GM23338 (cell line): ENCODE data around the gene IGSF9B. TPM values are rescaled to one million over a fixed set of nuclear protein-coding genes. Genes with fewer than 3 reads are reported as not detected.

Experiments used
- ATAC-seq: fragments of 200-7000 bp; cut with Tn5 transposase; 3 replicates; pipeline ENCODE4 v1.9.1; 2020
- DNase-seq: peaks from one replicate; pipeline ENCODE4 v3.0.0-alpha.2; 2015; ENCODE audit warnings: low spot score
- H2AFZ ChIP-seq: fragments of 200-600 bp; sonication (generic); 2 replicates; pipeline ENCODE4 v1.8.0; 2016; ENCODE audit warnings: antibody characterized with exemption, mild to moderate bottlenecking, moderate library complexity
- H3F3A ChIP-seq: fragments of 200-600 bp; sonication (generic); replicated peaks from 2 replicates; pipeline ENCODE4 v1.8.0; 2017; ENCODE audit warnings: antibody characterized with exemption, mixed run types, low read depth
- H3K27ac ChIP-seq: fragments of 200-600 bp; sonication (generic); 2 replicates; pipeline ENCODE4 v1.6.1; 2016; ENCODE audit warnings: low read depth
- H3K27me3 ChIP-seq: fragments of 200-600 bp; sonication (generic); 2 replicates; pipeline ENCODE4 v1.8.0; 2016; ENCODE audit warnings: mild to moderate bottlenecking, mixed run types, moderate library complexity; ENCODE audit not compliant: insufficient read depth
- H3K36me3 ChIP-seq: fragments of 200-600 bp; sonication (generic); 2 replicates; pipeline ENCODE4 v1.8.0; 2016; ENCODE audit warnings: mild to moderate bottlenecking; ENCODE audit not compliant: insufficient read depth
- H3K4me1 ChIP-seq: fragments of 200-600 bp; sonication (generic); 2 replicates; pipeline ENCODE4 v1.8.0; 2016; ENCODE audit warnings: mild to moderate bottlenecking, moderate library complexity; ENCODE audit not compliant: insufficient read depth
- H3K4me2 ChIP-seq: fragments of 200-600 bp; sonication (generic); 2 replicates; pipeline ENCODE4 v1.7.1; 2017; ENCODE audit warnings: mixed run types
- H3K4me3 ChIP-seq: fragments of 200-600 bp; sonication (generic); 2 replicates; pipeline ENCODE4 v1.6.1; 2016; ENCODE audit warnings: mixed run types
- H3K79me2 ChIP-seq: fragments of 200-600 bp; sonication (generic); replicated peaks from 2 replicates; pipeline ENCODE4 v1.8.0; 2017; ENCODE audit warnings: mild to moderate bottlenecking; ENCODE audit not compliant: insufficient read depth
- H3K9me2 ChIP-seq: fragments of 200-600 bp; sonication (generic); 2 replicates; pipeline ENCODE4 v1.8.0; 2017; ENCODE audit not compliant: insufficient read depth
- H4K20me1 ChIP-seq: fragments of 200-600 bp; sonication (generic); replicated peaks from 2 replicates; pipeline ENCODE4 v1.8.0; 2017; ENCODE audit warnings: mild to moderate bottlenecking; ENCODE audit not compliant: insufficient read depth
- H3K27ac Mint-ChIP-seq: 2 replicates; pipeline ENCODE4 v1.8.0; 2020; ENCODE audit warnings: inconsistent platforms, mild to moderate bottlenecking, moderate library complexity, mixed read lengths
- H3K27me3 Mint-ChIP-seq: 3 replicates; pipeline ENCODE4 v1.8.0; 2022; ENCODE audit warnings: low read depth, mild to moderate bottlenecking, moderate library complexity, mixed read lengths, inconsistent platforms; ENCODE audit not compliant: insufficient read depth, poor library complexity
- H3K36me3 Mint-ChIP-seq: 3 replicates; pipeline ENCODE4 v1.8.0; 2021; ENCODE audit warnings: low read depth, mild to moderate bottlenecking, inconsistent platforms, moderate library complexity, mixed read lengths
- H3K4me1 Mint-ChIP-seq: 3 replicates; pipeline ENCODE4 v1.8.0; 2020; ENCODE audit warnings: mild to moderate bottlenecking, inconsistent platforms, mixed read lengths
- H3K4me3 Mint-ChIP-seq: 3 replicates; pipeline ENCODE4 v1.8.0; 2021; ENCODE audit warnings: moderate library complexity, mild to moderate bottlenecking, inconsistent platforms, mixed read lengths
- H3K9me3 Mint-ChIP-seq: 3 replicates; pipeline ENCODE4 v1.8.0; 2020; ENCODE audit warnings: moderate library complexity, mild to moderate bottlenecking, inconsistent platforms, mixed read lengths
- CREB1 ChIP-seq: fragments of 250-450 bp; sonication (Bioruptor Pico); IDR thresholded peaks from 2 replicates; pipeline ENCODE4 v1.5.0; 2020; ENCODE audit warnings: low read depth, mild to moderate bottlenecking, moderate library complexity
- EZH2 ChIP-seq: fragments of 200-600 bp; sonication (generic); IDR thresholded peaks from one replicate; pipeline ENCODE4 v1.8.0; 2017; ENCODE audit warnings: antibody characterized with exemption, mild to moderate bottlenecking, low read depth; ENCODE audit not compliant: unreplicated experiment
- EZH2phosphoT487 ChIP-seq: fragments of 200-600 bp; sonication (generic); IDR thresholded peaks from one replicate; pipeline ENCODE4 v1.8.1; 2018; ENCODE audit warnings: antibody characterized with exemption; ENCODE audit not compliant: unreplicated experiment
- JUNB ChIP-seq: IDR thresholded peaks from one replicate; pipeline ENCODE4 v1.6.1; 2016; ENCODE audit warnings: antibody characterized with exemption; ENCODE audit not compliant: unreplicated experiment
- NANOG ChIP-seq: IDR thresholded peaks from 2 replicates; pipeline ENCODE4 v1.6.1; 2016; ENCODE audit warnings: antibody characterized with exemption, borderline replicate concordance
- POLR2AphosphoS5 ChIP-seq: IDR thresholded peaks from 2 replicates; pipeline ENCODE4 v1.6.1; 2016; ENCODE audit warnings: antibody characterized with exemption, low read depth
- STAT1 ChIP-seq: IDR thresholded peaks from one replicate; pipeline ENCODE4 v1.6.1; 2016; ENCODE audit warnings: antibody characterized with exemption; ENCODE audit not compliant: unreplicated experiment
- ZNF114 ChIP-seq: fragments of 250-450 bp; sonication (Bioruptor Pico); IDR thresholded peaks from 2 replicates; pipeline ENCODE4 v1.5.0; 2020; ENCODE audit warnings: mild to moderate bottlenecking, moderate library complexity
- ZNF331 ChIP-seq: fragments of 250-450 bp; sonication (Bioruptor Pico); IDR thresholded peaks from 2 replicates; pipeline ENCODE4 v1.5.0; 2020; ENCODE audit warnings: low read depth, mild to moderate bottlenecking, moderate library complexity
- polyA plus RNA-seq: library from polyadenylated mRNA; unstranded; fragments of >200 nt; fragmentation: Nextera tagmentation; extraction: Ambion mirVana; gene quantifications from 2 replicates; pipeline ENCODE4 v1.2.1, GENCODE V29; 2016
- total RNA-seq: library from RNA; depleted of rRNA; stranded (reverse); fragments of >200 nt; shearing (Covaris generic); gene quantifications from 2 replicates; pipeline ENCODE4 v1.2.3, GENCODE V29; 2014
- TF ChIP-seq, protein P1 (sequence below): IDR thresholded peaks from one replicate; pipeline ENCODE4 v1.6.1; 2018; ENCODE audit warnings: antibody characterized with exemption; ENCODE audit not compliant: unreplicated experiment
- TF ChIP-seq, protein P2 (sequence below), 2 experiments: fragments of 200-600 bp in 1 of 2; sonication (generic) in 1 of 2; conservative IDR thresholded peaks; 2 replicates each; pipeline versions ENCODE4 v1.5.1 to v1.6.1; 2016 to 2017; ENCODE audit warnings: antibody characterized with exemption in 2 of 2, low read depth in 2 of 2, mild to moderate bottlenecking in 2 of 2, moderate library complexity in 1 of 2
- TF ChIP-seq, protein P3 (sequence below): IDR thresholded peaks from 2 replicates; pipeline ENCODE4 v1.6.1; 2016; ENCODE audit warnings: antibody characterized with exemption
- TF ChIP-seq, protein P4 (sequence below): fragments of 250-450 bp; sonication (Bioruptor Pico); IDR thresholded peaks from 2 replicates; pipeline ENCODE4 v1.5.0; 2020; ENCODE audit warnings: mild to moderate bottlenecking, moderate library complexity

Gene IGSF9B
- total and polyA plus RNA-seq, 2 experiments from 2014 or later: 8.7 to 51.2 TPM

DNA sequence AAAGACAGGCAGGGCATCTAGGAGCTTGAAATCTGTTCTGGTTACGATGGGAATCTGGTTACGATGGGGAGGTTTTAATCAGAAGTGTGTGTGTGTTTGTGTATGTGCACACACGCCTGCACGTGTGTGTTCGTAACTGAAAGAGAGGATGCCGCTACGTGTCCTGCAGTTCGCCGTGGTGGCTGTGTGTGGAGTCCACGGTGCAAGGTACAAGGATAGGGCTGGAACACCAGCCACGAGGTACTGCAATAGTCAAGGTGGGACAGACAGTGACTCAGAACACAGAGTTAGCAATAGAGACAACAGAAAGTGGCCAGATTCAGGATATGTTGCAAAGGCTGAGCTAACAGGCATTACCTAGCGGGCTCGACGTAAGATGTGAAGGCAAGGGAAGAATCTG lies 46.7 kb downstream of the IGSF9B start:
- ATAC-seq (no peak), DNase-seq (no peak)
- Histone ChIP-seq H3K79me2 (no peaks in the 10 kb centered on the region), H3K4me3 (no peak overlapping the region), H3K27ac (no peak overlapping the region), H3K36me3 (peaks cover 25% of the 10 kb centered on the region), H2AFZ (no peak overlapping the region), H3K4me2 (no peak overlapping the region), H3K4me1 (no peaks in the 10 kb centered on the region), H3F3A (no peaks in the 10 kb centered on the region), H4K20me1 (peaks cover 3% of the 10 kb centered on the region; the same call in 1 of the 2 replicates), H3K27me3 (no peaks in the 10 kb centered on the region), H3K9me2 (no peaks in the 10 kb centered on the region)
- peaks cover 77% of the 10 kb centered on the region for H3K36me3 Mint-ChIP-seq
- H3K27me3 Mint-ChIP-seq: peaks cover 3% of the 10 kb centered on the region
- H3K27ac Mint-ChIP-seq: no peak overlapping the region
- no peak for TF ChIP-seq ZNF114 (CRISPR knock-in tag)
- TF ChIP-seq STAT1: no peak
- no peak for TF ChIP-seq NANOG
- TF ChIP-seq, protein P1, sequence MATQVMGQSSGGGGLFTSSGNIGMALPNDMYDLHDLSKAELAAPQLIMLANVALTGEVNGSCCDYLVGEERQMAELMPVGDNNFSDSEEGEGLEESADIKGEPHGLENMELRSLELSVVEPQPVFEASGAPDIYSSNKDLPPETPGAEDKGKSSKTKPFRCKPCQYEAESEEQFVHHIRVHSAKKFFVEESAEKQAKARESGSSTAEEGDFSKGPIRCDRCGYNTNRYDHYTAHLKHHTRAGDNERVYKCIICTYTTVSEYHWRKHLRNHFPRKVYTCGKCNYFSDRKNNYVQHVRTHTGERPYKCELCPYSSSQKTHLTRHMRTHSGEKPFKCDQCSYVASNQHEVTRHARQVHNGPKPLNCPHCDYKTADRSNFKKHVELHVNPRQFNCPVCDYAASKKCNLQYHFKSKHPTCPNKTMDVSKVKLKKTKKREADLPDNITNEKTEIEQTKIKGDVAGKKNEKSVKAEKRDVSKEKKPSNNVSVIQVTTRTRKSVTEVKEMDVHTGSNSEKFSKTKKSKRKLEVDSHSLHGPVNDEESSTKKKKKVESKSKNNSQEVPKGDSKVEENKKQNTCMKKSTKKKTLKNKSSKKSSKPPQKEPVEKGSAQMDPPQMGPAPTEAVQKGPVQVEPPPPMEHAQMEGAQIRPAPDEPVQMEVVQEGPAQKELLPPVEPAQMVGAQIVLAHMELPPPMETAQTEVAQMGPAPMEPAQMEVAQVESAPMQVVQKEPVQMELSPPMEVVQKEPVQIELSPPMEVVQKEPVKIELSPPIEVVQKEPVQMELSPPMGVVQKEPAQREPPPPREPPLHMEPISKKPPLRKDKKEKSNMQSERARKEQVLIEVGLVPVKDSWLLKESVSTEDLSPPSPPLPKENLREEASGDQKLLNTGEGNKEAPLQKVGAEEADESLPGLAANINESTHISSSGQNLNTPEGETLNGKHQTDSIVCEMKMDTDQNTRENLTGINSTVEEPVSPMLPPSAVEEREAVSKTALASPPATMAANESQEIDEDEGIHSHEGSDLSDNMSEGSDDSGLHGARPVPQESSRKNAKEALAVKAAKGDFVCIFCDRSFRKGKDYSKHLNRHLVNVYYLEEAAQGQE: no peak
- TF ChIP-seq, protein P2, sequence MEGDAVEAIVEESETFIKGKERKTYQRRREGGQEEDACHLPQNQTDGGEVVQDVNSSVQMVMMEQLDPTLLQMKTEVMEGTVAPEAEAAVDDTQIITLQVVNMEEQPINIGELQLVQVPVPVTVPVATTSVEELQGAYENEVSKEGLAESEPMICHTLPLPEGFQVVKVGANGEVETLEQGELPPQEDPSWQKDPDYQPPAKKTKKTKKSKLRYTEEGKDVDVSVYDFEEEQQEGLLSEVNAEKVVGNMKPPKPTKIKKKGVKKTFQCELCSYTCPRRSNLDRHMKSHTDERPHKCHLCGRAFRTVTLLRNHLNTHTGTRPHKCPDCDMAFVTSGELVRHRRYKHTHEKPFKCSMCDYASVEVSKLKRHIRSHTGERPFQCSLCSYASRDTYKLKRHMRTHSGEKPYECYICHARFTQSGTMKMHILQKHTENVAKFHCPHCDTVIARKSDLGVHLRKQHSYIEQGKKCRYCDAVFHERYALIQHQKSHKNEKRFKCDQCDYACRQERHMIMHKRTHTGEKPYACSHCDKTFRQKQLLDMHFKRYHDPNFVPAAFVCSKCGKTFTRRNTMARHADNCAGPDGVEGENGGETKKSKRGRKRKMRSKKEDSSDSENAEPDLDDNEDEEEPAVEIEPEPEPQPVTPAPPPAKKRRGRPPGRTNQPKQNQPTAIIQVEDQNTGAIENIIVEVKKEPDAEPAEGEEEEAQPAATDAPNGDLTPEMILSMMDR (conservative IDR thresholded peaks at IDR 0.05; ENCODE audit: low read depth in 2 of 2): no peak
- TF ChIP-seq, protein P3, sequence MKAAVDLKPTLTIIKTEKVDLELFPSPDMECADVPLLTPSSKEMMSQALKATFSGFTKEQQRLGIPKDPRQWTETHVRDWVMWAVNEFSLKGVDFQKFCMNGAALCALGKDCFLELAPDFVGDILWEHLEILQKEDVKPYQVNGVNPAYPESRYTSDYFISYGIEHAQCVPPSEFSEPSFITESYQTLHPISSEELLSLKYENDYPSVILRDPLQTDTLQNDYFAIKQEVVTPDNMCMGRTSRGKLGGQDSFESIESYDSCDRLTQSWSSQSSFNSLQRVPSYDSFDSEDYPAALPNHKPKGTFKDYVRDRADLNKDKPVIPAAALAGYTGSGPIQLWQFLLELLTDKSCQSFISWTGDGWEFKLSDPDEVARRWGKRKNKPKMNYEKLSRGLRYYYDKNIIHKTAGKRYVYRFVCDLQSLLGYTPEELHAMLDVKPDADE: no peak
- TF ChIP-seq, protein P4, sequence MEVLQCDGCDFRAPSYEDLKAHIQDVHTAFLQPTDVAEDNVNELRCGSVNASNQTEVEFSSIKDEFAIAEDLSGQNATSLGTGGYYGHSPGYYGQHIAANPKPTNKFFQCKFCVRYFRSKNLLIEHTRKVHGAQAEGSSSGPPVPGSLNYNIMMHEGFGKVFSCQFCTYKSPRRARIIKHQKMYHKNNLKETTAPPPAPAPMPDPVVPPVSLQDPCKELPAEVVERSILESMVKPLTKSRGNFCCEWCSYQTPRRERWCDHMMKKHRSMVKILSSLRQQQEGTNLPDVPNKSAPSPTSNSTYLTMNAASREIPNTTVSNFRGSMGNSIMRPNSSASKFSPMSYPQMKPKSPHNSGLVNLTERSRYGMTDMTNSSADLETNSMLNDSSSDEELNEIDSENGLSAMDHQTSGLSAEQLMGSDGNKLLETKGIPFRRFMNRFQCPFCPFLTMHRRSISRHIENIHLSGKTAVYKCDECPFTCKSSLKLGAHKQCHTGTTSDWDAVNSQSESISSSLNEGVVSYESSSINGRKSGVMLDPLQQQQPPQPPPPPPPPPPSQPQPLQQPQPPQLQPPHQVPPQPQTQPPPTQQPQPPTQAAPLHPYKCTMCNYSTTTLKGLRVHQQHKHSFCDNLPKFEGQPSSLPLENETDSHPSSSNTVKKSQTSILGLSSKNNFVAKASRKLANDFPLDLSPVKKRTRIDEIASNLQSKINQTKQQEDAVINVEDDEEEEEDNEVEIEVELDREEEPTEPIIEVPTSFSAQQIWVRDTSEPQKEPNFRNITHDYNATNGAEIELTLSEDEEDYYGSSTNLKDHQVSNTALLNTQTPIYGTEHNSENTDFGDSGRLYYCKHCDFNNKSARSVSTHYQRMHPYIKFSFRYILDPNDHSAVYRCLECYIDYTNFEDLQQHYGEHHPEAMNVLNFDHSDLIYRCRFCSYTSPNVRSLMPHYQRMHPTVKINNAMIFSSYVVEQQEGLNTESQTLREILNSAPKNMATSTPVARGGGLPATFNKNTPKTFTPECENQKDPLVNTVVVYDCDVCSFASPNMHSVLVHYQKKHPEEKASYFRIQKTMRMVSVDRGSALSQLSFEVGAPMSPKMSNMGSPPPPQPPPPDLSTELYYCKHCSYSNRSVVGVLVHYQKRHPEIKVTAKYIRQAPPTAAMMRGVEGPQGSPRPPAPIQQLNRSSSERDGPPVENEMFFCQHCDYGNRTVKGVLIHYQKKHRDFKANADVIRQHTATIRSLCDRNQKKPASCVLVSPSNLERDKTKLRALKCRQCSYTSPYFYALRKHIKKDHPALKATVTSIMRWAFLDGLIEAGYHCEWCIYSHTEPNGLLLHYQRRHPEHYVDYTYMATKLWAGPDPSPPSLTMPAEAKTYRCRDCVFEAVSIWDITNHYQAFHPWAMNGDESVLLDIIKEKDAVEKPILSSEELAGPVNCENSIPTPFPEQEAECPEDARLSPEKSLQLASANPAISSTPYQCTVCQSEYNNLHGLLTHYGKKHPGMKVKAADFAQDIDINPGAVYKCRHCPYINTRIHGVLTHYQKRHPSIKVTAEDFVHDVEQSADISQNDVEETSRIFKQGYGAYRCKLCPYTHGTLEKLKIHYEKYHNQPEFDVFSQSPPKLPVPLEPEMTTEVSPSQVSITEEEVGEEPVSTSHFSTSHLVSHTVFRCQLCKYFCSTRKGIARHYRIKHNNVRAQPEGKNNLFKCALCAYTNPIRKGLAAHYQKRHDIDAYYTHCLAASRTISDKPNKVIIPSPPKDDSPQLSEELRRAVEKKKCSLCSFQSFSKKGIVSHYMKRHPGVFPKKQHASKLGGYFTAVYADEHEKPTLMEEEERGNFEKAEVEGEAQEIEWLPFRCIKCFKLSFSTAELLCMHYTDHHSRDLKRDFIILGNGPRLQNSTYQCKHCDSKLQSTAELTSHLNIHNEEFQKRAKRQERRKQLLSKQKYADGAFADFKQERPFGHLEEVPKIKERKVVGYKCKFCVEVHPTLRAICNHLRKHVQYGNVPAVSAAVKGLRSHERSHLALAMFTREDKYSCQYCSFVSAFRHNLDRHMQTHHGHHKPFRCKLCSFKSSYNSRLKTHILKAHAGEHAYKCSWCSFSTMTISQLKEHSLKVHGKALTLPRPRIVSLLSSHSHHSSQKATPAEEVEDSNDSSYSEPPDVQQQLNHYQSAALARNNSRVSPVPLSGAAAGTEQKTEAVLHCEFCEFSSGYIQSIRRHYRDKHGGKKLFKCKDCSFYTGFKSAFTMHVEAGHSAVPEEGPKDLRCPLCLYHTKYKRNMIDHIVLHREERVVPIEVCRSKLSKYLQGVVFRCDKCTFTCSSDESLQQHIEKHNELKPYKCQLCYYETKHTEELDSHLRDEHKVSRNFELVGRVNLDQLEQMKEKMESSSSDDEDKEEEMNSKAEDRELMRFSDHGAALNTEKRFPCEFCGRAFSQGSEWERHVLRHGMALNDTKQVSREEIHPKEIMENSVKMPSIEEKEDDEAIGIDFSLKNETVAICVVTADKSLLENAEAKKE (CRISPR knock-in tag): no peak
- no peak for TF ChIP-seq CREB1 (CRISPR knock-in tag)
- TF ChIP-seq EZH2: no peak
- TF ChIP-seq JUNB: no peak
- no peak for TF ChIP-seq POLR2AphosphoS5
- no peak for TF ChIP-seq EZH2phosphoT487
- TF ChIP-seq ZNF331 (CRISPR knock-in tag): no peak
- H3K4me3 Mint-ChIP-seq: no peak overlapping the region
- H3K9me3 Mint-ChIP-seq: no peaks in the 10 kb centered on the region
- no peaks in the 10 kb centered on the region; the same call in 2 of the 3 replicates for H3K4me1 Mint-ChIP-seq
